A549 (cell line): ENCODE results near the gene LPIN2. TPM values are rescaled to one million over a fixed set of nuclear protein-coding genes. Genes with fewer than 3 reads are reported as not detected.

Source experiments
- ATAC-seq, 2 experiments: fragments of 200-7000 bp in 1 of 2; fragments of >200 bp in 1 of 2; cut with Nextera tagmentation in 1 of 2; cut with Tn5 transposase in 1 of 2; 3 replicates each; pipeline versions ENCODE4 v1.8.0 to v1.9.1; 2018 to 2020; ENCODE audit warnings: mild to moderate bottlenecking in 1 of 2, moderate library complexity in 1 of 2
- CTCF ChIA-PET: fragments of 300-600 bp; sonication (Branson Sonifier 250); formaldehyde crosslinking; extraction: SDS; loops from one replicate; lab custom pipeline; 2021; ENCODE audit warnings: antibody characterized with exemption, inconsistent platforms; lab: Yijun Ruan, JAX
- POLR2A ChIA-PET: fragments of 350-600 bp; formaldehyde crosslinking; extraction: SDS; loops from one replicate; lab custom pipeline; 2021; ENCODE audit warnings: antibody characterized with exemption, inconsistent platforms; lab: Yijun Ruan, JAX
- DNase-seq, 2 experiments: peaks; one replicate each; pipeline versions ENCODE4 v3.0.0 to v3.0.0-alpha.2; 2011 to 2016; ENCODE audit warnings: low read depth in 1 of 2, low spot score in 1 of 2
- FAIRE-seq: peaks from 2 replicates; lab custom pipeline; 2011; peaks lifted over from hg19 to GRCh38; lab: Jason Lieb, UNC
- H3K27ac ChIP-seq, 2 experiments: fragments of >200 bp; sonication (Bioruptor Twin); formaldehyde crosslinking; 3 replicates each; pipeline ENCODE4 v1.5.1; 2016 to 2017
- H3K4me1 ChIP-seq: fragments of >200 bp; sonication (Bioruptor Twin); formaldehyde crosslinking; 3 replicates; pipeline ENCODE4 v1.6.1; 2016
- H3K4me2 ChIP-seq: fragments of >200 bp; sonication (Bioruptor Twin); formaldehyde crosslinking; 3 replicates; pipeline ENCODE4 v1.6.1; 2016
- H3K4me3 ChIP-seq: fragments of >200 bp; sonication (Bioruptor Twin); formaldehyde crosslinking; 3 replicates; pipeline ENCODE4 v1.5.1; 2016
- H3K9me3 ChIP-seq: fragments of >200 bp; sonication (Bioruptor Twin); formaldehyde crosslinking; 3 replicates; pipeline ENCODE4 v1.6.1; 2016
- CHD4 ChIP-seq: fragments of 200-600 bp; sonication (generic); IDR thresholded peaks from 2 replicates; pipeline ENCODE4 v1.6.1; 2016; ENCODE audit warnings: antibody characterized with exemption, mild to moderate bottlenecking, borderline replicate concordance
- E2F6 ChIP-seq: IDR thresholded peaks from 2 replicates; pipeline ENCODE4 v1.6.1; 2012; ENCODE audit warnings: low read depth, borderline replicate concordance
- ELK1 ChIP-seq: fragments of 150-350 bp; IDR thresholded peaks from 2 replicates; pipeline ENCODE4 v1.6.1; 2014; ENCODE audit warnings: low read depth, mild to moderate bottlenecking, low read length
- FOSB ChIP-seq: fragments of 250-450 bp; sonication (Bioruptor Pico); IDR thresholded peaks from 2 replicates; pipeline ENCODE4 v1.5.0; 2020; ENCODE audit warnings: mild to moderate bottlenecking, moderate library complexity
- FOSL2 ChIP-seq, 2 experiments: fragments of 450-650 bp in 1 of 2; fragments of >200 bp in 1 of 2; sonication (Bioruptor Twin) in 1 of 2; formaldehyde crosslinking; IDR thresholded peaks; 2 replicates each; pipeline versions ENCODE4 v1.5.0 to v1.6.1; 2016 to 2020; ENCODE audit warnings: mild to moderate bottlenecking in 1 of 2, moderate library complexity in 1 of 2
- HDAC2 ChIP-seq: fragments of 200-600 bp; sonication (generic); IDR thresholded peaks from 2 replicates; pipeline ENCODE4 v1.6.1; 2016
- HOXB13 ChIP-seq: fragments of 250-450 bp; sonication (Bioruptor Pico); IDR thresholded peaks from 2 replicates; pipeline ENCODE4 v1.5.0; 2020; ENCODE audit warnings: low read depth, mild to moderate bottlenecking, moderate library complexity
- HOXB5 ChIP-seq: fragments of 250-450 bp; sonication (Bioruptor Pico); IDR thresholded peaks from 2 replicates; pipeline ENCODE4 v1.5.0; 2020; ENCODE audit warnings: mild to moderate bottlenecking, moderate library complexity
- JUN ChIP-seq, 2 experiments: fragments of >200 bp; sonication (Bioruptor Twin); formaldehyde crosslinking; IDR thresholded peaks; 2 replicates in 1 of 2; 3 replicates in 1 of 2; pipeline ENCODE4 v1.6.1; 2016 to 2017
- MAZ ChIP-seq: fragments of 150-350 bp; IDR thresholded peaks from 2 replicates; pipeline ENCODE4 v1.6.1; 2014; ENCODE audit warnings: antibody characterized with exemption, low read depth, low read length, borderline replicate concordance
- RCOR1 ChIP-seq: fragments of 150-350 bp; IDR thresholded peaks from 2 replicates; pipeline ENCODE4 v1.6.1; 2014; ENCODE audit warnings: antibody characterized with exemption, low read length, low read depth
- SMC3 ChIP-seq: fragments of >200 bp; sonication (Bioruptor Twin); formaldehyde crosslinking; IDR thresholded peaks from 3 replicates; pipeline ENCODE4 v1.6.1; 2018; ENCODE audit warnings: inconsistent platforms
- SREBF2 ChIP-seq: fragments of 450-650 bp; IDR thresholded peaks from 2 replicates; pipeline ENCODE4 v1.6.1; 2014; ENCODE audit warnings: mild to moderate bottlenecking, moderate library complexity
- TFCP2L1 ChIP-seq: fragments of 250-450 bp; sonication (Bioruptor Pico); IDR thresholded peaks from 2 replicates; pipeline ENCODE4 v1.5.0; 2021; ENCODE audit warnings: mild to moderate bottlenecking
- USF2 ChIP-seq: fragments of 450-650 bp; IDR thresholded peaks from 2 replicates; pipeline ENCODE4 v1.6.1; 2014; ENCODE audit warnings: antibody characterized with exemption
- ZFP36 ChIP-seq: fragments of 450-650 bp; IDR thresholded peaks from 2 replicates; pipeline ENCODE4 v1.6.1; 2014; ENCODE audit warnings: borderline replicate concordance; ENCODE audit not compliant: partially characterized antibody
- ZNF302 ChIP-seq: fragments of 250-450 bp; sonication (Bioruptor Pico); IDR thresholded peaks from 2 replicates; pipeline ENCODE4 v1.9.0; 2021; ENCODE audit warnings: inconsistent platforms, mild to moderate bottlenecking, moderate library complexity
- WGBS: methylation state at CpG from one replicate; pipeline ENCODE4 v1.1.6; 2017; ENCODE audit errors: missing lambda C conversion rate; 5-methylcytosine and 5-hydroxymethylcytosine counted together
- polyA plus RNA-seq, 4 experiments: library from polyadenylated mRNA; depleted of rRNA in 3 of 4; stranded (reverse); fragments of >200 nt; fragmentation: RNase III in 1 of 4; extraction: RNeasy Plus Mini Kit Qiagen cat#74134 plus additional on column Dnase treatment in 1 of 4; gene quantifications; 2 replicates in 3 of 4; 3 replicates in 1 of 4; pipeline ENCODE4 v1.2.3, GENCODE V29; 2011 to 2017
- TF ChIP-seq, protein P1 (sequence below): IDR thresholded peaks from 2 replicates; pipeline ENCODE4 v1.6.1; 2012
- TF ChIP-seq, protein P2 (sequence below): fragments of 250-450 bp; sonication (Bioruptor Pico); IDR thresholded peaks from 2 replicates; pipeline ENCODE4 v1.5.0; 2021; ENCODE audit warnings: mild to moderate bottlenecking, moderate library complexity, borderline replicate concordance
- TF ChIP-seq, protein P3 (sequence below): fragments of 200-600 bp; sonication (generic); IDR thresholded peaks from 2 replicates; pipeline ENCODE4 v1.6.1; 2016; ENCODE audit warnings: antibody characterized with exemption, mild to moderate bottlenecking, moderate library complexity

Gene LPIN2
- polyA plus RNA-seq, 2 of the 4 experiments (the other 2 are of a cell fraction), result 12.9 to 23.7 TPM

GRCh38 chr18:3014503-3015203, 1.7 kb upstream of the LPIN2 start:
- peaks cover 27% of the 10 kb centered on the region for H3K4me1 ChIP-seq
- CTCF ChIA-PET, result interaction anchor here (0.7 to 3.2 kb wide), 12 partner anchors 13 to 137 kb away, joined by 3 to 10 read pairs (median 4); no protein-coding TSS in a partner anchor
- FAIRE-seq, result no peak
- peak overlapping the region; percentile 93 for H3K4me2 ChIP-seq
- TF ChIP-seq SREBF2 (no peak), TFCP2L1 (CRISPR knock-in tag) (no peak), ZNF302 (no peak), HOXB5 (no peak)
- H3K9me3 ChIP-seq, result no peaks in the 10 kb centered on the region
- peak in 1 of 2 experiments; percentile 12; a peak in 1 of 6 replicates for ATAC-seq
- H3K4me3 ChIP-seq, result peak overlapping the region; percentile 99; the same call in 1 of the 3 replicates
- POLR2A ChIA-PET, result no interaction called here
- no peak for DNase-seq
- 62% methylated on average over 7 of the region's 7 CpGs for WGBS
- peak overlapping the region; percentile 73 to 86 for H3K27ac ChIP-seq

GRCh38 chr18:3012136-3013023, 564 bp downstream of the LPIN2 start:
- TF ChIP-seq SMC3 (0 out of 3 replicates have a peak, but pooled peaks have one; percentile 3), FOSB (no peak), USF2 (peak; percentile 63), E2F6 (peak; percentile 31; the same call in 1 of the 2 replicates), JUN (IDR thresholded peaks at IDR 0.05) (no peak)
- TF ChIP-seq, protein P1, sequence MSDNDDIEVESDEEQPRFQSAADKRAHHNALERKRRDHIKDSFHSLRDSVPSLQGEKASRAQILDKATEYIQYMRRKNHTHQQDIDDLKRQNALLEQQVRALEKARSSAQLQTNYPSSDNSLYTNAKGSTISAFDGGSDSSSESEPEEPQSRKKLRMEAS, result peak; percentile 35; the same call in 1 of the 2 replicates
- TF ChIP-seq, protein P2, sequence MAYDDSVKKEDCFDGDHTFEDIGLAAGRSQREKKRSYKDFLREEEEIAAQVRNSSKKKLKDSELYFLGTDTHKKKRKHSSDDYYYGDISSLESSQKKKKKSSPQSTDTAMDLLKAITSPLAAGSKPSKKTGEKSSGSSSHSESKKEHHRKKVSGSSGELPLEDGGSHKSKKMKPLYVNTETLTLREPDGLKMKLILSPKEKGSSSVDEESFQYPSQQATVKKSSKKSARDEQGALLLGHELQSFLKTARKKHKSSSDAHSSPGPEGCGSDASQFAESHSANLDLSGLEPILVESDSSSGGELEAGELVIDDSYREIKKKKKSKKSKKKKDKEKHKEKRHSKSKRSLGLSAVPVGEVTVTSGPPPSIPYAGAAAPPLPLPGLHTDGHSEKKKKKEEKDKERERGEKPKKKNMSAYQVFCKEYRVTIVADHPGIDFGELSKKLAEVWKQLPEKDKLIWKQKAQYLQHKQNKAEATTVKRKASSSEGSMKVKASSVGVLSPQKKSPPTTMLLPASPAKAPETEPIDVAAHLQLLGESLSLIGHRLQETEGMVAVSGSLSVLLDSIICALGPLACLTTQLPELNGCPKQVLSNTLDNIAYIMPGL (CRISPR knock-in tag), result no peak
- TF ChIP-seq, all 56 proteins: peak for 4
- ChIA-PET POLR2A (no interaction called here), CTCF (no interaction called here)
- WGBS, result 6% methylated on average over 12 of the region's 78 CpGs
- Histone ChIP-seq H3K9me3 (no peaks in the 10 kb centered on the region), H3K4me2 (peak overlapping the region; percentile 86), H3K27ac (peak overlapping the region; percentile 99 to 100), H3K4me1 (peaks cover 43% of the 10 kb centered on the region), H3K4me3 (peak overlapping the region; percentile 99)
- peak; percentile 52 to 70 for ATAC-seq
- FAIRE-seq, result no peak
- peak in 1 of 2 experiments; percentile 7 for DNase-seq

- ATAC-seq (no peak), FAIRE-seq (no peak), DNase-seq (no peak)
- peaks cover 39% of the 10 kb centered on the region for H3K4me1 ChIP-seq
- 94% methylated on average over 4 of the region's 4 CpGs for WGBS
- no peak overlapping the region for H3K4me3 ChIP-seq
- no peaks in the 10 kb centered on the region for H3K9me3 ChIP-seq
- POLR2A ChIA-PET, result no interaction called here
- H3K4me2 ChIP-seq, result no peak overlapping the region
- 0 out of 6 replicates have a peak overlapping the region, but pooled peaks of 1 of the 2 experiments have one; percentile 13 for H3K27ac ChIP-seq
- CTCF ChIA-PET, result interaction anchor here (1.3 to 1.4 kb wide), 2 partner anchors 53 to 119 kb away, joined by 3 to 4 read pairs; no protein-coding TSS in a partner anchor
- no peak for TF ChIP-seq HOXB13 (CRISPR knock-in tag)
- TF ChIP-seq E2F6, result no peak
- no peak for TF ChIP-seq ELK1
- TF ChIP-seq HDAC2, result no peak
- no peak for TF ChIP-seq RCOR1
- TF ChIP-seq FOSB, result no peak
- no peak for TF ChIP-seq ZFP36
- TF ChIP-seq, protein P3, sequence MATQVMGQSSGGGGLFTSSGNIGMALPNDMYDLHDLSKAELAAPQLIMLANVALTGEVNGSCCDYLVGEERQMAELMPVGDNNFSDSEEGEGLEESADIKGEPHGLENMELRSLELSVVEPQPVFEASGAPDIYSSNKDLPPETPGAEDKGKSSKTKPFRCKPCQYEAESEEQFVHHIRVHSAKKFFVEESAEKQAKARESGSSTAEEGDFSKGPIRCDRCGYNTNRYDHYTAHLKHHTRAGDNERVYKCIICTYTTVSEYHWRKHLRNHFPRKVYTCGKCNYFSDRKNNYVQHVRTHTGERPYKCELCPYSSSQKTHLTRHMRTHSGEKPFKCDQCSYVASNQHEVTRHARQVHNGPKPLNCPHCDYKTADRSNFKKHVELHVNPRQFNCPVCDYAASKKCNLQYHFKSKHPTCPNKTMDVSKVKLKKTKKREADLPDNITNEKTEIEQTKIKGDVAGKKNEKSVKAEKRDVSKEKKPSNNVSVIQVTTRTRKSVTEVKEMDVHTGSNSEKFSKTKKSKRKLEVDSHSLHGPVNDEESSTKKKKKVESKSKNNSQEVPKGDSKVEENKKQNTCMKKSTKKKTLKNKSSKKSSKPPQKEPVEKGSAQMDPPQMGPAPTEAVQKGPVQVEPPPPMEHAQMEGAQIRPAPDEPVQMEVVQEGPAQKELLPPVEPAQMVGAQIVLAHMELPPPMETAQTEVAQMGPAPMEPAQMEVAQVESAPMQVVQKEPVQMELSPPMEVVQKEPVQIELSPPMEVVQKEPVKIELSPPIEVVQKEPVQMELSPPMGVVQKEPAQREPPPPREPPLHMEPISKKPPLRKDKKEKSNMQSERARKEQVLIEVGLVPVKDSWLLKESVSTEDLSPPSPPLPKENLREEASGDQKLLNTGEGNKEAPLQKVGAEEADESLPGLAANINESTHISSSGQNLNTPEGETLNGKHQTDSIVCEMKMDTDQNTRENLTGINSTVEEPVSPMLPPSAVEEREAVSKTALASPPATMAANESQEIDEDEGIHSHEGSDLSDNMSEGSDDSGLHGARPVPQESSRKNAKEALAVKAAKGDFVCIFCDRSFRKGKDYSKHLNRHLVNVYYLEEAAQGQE, result no peak
- no peak for TF ChIP-seq SREBF2
- no peak for TF ChIP-seq MAZ
- TF ChIP-seq CHD4, result no peak
- no peak for TF ChIP-seq FOSL2 (IDR thresholded peaks at IDR 0.05)
- no peak for TF ChIP-seq FOSL2 (CRISPR knock-in tag; IDR thresholded peaks at IDR 0.05)
Observed at GRCh38 chr18:3010086-3010485, 2.9 kb downstream of the LPIN2 start.
